Gastrocnemius medialis (tissue), 4 donors: ENCODE measurements around the gene MTHFSD. TPM values are rescaled to one million over a fixed set of nuclear protein-coding genes. Genes with fewer than 3 reads are reported as not detected.

Experiments
- ATAC-seq, 2 donors: fragments of 150-250 bp; one replicate each; pipeline ENCODE4 v1.9.1; 2016
- DNase-seq, 2 donors: peaks; one replicate each; pipeline ENCODE4 v3.0.0-alpha.2; 2019
- H3K27ac ChIP-seq, 4 donors: fragments of 200-600 bp; sonication (generic); 1 replicate in 1 of 4; 2 replicates in 3 of 4; pipeline ENCODE4 v1.5.1; 2016 to 2018; ENCODE audit warnings: mild to moderate bottlenecking in 2 of 4, moderate library complexity in 1 of 4
- H3K27me3 ChIP-seq, 3 donors: fragments of 200-600 bp; sonication (generic) in 2 of 3; 1 replicate in 1 of 3; 2 replicates in 2 of 3; pipeline versions ENCODE4 v1.5.1 to v1.6.0; 2016 to 2019; ENCODE audit warnings: mild to moderate bottlenecking in 1 of 3, moderate library complexity in 1 of 3
- H3K36me3 ChIP-seq, 2 donors: fragments of 200-600 bp; sonication (generic) in 1 of 2; one replicate each; pipeline ENCODE4 v1.5.1; 2017 to 2018
- H3K4me1 ChIP-seq, 2 donors: fragments of 200-600 bp; sonication (generic) in 1 of 2; one replicate each; pipeline ENCODE4 v1.5.1; 2016 to 2017; ENCODE audit warnings: mild to moderate bottlenecking in 2 of 2
- H3K4me3 ChIP-seq, 4 donors: fragments of 200-600 bp; sonication (generic) in 3 of 4; 1 replicate in 1 of 4; 2 replicates in 3 of 4; pipeline ENCODE4 v1.5.1; 2016 to 2019; ENCODE audit warnings: mild to moderate bottlenecking in 2 of 4
- H3K9me3 ChIP-seq, 3 donors: fragments of 200-600 bp; sonication (generic) in 2 of 3; 1 replicate in 1 of 3; 2 replicates in 2 of 3; pipeline ENCODE4 v1.5.1; 2016 to 2019
- POLR2A ChIP-seq, 2 donors: fragments of 450-650 bp; IDR thresholded peaks; one replicate each; pipeline ENCODE4 v1.6.1; 2017; ENCODE audit warnings: antibody characterized with exemption in 2 of 2, mild to moderate bottlenecking in 2 of 2, moderate library complexity in 2 of 2
- in situ Hi-C, 4 donors: fragments of 200-750 bp; cut with MboI; loops; one replicate each; pipeline versions ENCODE4 v1.15.0 to v1.8.0; 2017; ENCODE audit warnings: low sequenced_read_pairs in 4 of 4
- intact Hi-C: fragments of 100-400 bp; cut with DNase I; formaldehyde crosslinking; loops from one replicate; pipeline ENCODE4 v1.15.1; 2023; ENCODE audit warnings: low total_unique reads
- total RNA-seq, 4 donors: library from RNA; depleted of rRNA; stranded (reverse); fragments of >200 nt; gene quantifications; one replicate each; pipeline versions ENCODE4 v1.1.0 to v1.2.3, GENCODE V29; 2016
- TF ChIP-seq, protein P1 (sequence below), 5 experiments: fragments of 450-650 bp in 3 of 5; fragments of 200-600 bp in 2 of 5; sonication (generic) in 2 of 5; IDR thresholded peaks in 4 of 5; conservative IDR thresholded peaks in 1 of 5; 1 replicate in 4 of 5; 2 replicates in 1 of 5; pipeline ENCODE4 v1.5.1; 2016 to 2019; ENCODE audit warnings: antibody characterized with exemption in 5 of 5, mild to moderate bottlenecking in 3 of 5, moderate library complexity in 3 of 5

MTHFSD gene
- total RNA-seq, 4 donors from 2014 or later = 10.9 to 31.2 (median 16.0) TPM

DNA sequence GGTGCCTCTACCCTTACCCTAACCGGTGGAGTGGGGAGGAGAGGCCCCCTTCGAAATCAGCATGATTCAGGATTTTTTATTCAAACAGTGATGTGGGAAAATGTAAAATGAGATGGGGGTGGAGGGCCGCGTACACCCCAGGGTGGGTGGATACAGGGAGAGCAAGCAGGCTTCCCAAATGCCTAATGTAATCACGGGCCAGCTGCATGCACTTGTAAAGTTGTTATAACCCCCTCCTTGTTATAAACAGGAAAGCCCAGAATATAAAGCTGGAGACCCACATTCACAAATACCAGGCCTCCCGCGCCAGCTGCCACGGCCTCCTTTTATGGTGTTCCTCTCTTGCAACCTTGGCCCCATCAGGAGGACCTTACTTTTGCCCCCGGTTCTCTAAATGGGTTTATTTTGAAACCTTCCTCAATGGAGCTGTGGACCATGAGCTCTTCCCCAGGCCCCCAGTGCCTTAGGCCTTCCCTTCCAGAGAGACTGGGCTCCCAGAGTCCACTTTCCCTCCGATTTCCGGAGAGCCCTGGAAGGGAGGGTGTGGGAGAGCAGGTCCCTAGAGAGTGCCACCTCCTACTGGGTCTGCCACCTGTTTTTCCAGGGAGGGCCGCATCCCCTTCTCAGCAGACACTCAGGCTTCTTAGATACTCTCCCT is 22.4 kb upstream of the MTHFSD start:
- H3K27ac ChIP-seq = peak overlapping the region; percentile 68 to 78 (median 72)
- H3K4me3 ChIP-seq = peak overlapping the region in 2 of 4 donors; percentile 46 to 57
- no peaks in the 10 kb centered on the region for H3K36me3 ChIP-seq
- in situ Hi-C loops (loop anchor here in 2 of 4 donors (25.0 kb wide), 1 partner anchor 185 kb away; no protein-coding TSS in a partner anchor), intact Hi-C loops (loop anchor here (2.0 to 5.0 kb wide), 4 partner anchors 31 to 290 kb away; no protein-coding TSS in a partner anchor)
- DNase-seq = no peak
- H3K9me3 ChIP-seq = no peaks in the 10 kb centered on the region
- TF ChIP-seq, protein P1, sequence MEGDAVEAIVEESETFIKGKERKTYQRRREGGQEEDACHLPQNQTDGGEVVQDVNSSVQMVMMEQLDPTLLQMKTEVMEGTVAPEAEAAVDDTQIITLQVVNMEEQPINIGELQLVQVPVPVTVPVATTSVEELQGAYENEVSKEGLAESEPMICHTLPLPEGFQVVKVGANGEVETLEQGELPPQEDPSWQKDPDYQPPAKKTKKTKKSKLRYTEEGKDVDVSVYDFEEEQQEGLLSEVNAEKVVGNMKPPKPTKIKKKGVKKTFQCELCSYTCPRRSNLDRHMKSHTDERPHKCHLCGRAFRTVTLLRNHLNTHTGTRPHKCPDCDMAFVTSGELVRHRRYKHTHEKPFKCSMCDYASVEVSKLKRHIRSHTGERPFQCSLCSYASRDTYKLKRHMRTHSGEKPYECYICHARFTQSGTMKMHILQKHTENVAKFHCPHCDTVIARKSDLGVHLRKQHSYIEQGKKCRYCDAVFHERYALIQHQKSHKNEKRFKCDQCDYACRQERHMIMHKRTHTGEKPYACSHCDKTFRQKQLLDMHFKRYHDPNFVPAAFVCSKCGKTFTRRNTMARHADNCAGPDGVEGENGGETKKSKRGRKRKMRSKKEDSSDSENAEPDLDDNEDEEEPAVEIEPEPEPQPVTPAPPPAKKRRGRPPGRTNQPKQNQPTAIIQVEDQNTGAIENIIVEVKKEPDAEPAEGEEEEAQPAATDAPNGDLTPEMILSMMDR (IDR thresholded peaks at IDR 0.05 in 4 of 5, conservative IDR thresholded peaks at IDR 0.05 in 1 of 5) = no peak
- no peak for TF ChIP-seq POLR2A (IDR thresholded peaks at IDR 0.05)
- peaks cover 44 to 49% (median 47%) of the 10 kb centered on the region in 3 donors for H3K27me3 ChIP-seq
- peaks cover 0 to 4% of the 10 kb centered on the region in 2 donors for H3K4me1 ChIP-seq
- ATAC-seq = no peak

DNA sequence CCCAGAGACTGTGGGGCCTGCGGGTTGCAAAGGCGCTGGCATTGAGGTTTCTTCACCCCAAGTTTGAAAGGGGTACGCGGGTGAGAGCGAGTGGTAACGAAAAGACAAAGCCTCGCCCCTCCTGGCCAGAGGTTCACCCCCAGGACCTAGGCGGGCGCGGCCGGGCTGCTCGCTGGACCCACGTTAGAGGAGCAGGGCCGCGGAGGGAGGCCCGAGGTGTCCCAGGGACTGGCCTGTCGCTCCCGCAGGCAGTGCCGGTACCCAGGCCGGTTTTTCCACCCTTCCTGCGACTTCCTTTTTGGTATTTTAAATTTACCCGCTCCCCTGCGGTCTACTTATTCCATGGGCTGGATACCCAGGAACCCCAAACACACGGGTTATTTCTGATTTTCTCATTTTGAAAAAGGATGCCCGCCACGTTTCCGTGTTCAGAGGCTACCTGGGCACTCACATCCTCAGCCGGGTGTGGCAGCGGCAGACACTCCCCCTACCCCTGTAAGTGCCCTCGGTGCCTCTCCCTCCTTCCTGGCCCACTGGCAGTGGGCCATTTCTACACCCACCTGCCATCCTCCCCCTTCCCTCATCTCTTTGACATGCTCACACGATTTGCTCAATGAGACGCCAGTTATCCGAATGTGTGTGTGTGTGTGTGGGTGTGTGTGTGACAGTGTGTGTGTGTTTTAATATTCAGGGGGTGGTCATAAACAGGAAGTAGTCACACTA is 21.7 kb upstream of the MTHFSD start:
- no peak for ATAC-seq
- peak overlapping the region; percentile 46 to 70 (median 62) for H3K4me3 ChIP-seq
- DNase-seq = no peak
- peaks cover 51 to 56% (median 54%) of the 10 kb centered on the region in 3 donors for H3K27me3 ChIP-seq
- intact Hi-C loops (loop anchor here (2.0 to 5.0 kb wide), 4 partner anchors 32 to 291 kb away; no protein-coding TSS in a partner anchor), in situ Hi-C loops (loop anchor here in 2 of 4 donors (25.0 kb wide), 1 partner anchor 186 kb away; no protein-coding TSS in a partner anchor)
- H3K36me3 ChIP-seq = no peaks in the 10 kb centered on the region
- H3K27ac ChIP-seq = peak overlapping the region; percentile 64 to 78 (median 72)
- TF ChIP-seq POLR2A (IDR thresholded peaks at IDR 0.05) = no peak
- TF ChIP-seq, protein P1 (IDR thresholded peaks at IDR 0.05 in 4 of 5, conservative IDR thresholded peaks at IDR 0.05 in 1 of 5) = no peak
- H3K4me1 ChIP-seq = peaks cover 0 to 4% of the 10 kb centered on the region in 2 donors
- H3K9me3 ChIP-seq = no peaks in the 10 kb centered on the region

DNA sequence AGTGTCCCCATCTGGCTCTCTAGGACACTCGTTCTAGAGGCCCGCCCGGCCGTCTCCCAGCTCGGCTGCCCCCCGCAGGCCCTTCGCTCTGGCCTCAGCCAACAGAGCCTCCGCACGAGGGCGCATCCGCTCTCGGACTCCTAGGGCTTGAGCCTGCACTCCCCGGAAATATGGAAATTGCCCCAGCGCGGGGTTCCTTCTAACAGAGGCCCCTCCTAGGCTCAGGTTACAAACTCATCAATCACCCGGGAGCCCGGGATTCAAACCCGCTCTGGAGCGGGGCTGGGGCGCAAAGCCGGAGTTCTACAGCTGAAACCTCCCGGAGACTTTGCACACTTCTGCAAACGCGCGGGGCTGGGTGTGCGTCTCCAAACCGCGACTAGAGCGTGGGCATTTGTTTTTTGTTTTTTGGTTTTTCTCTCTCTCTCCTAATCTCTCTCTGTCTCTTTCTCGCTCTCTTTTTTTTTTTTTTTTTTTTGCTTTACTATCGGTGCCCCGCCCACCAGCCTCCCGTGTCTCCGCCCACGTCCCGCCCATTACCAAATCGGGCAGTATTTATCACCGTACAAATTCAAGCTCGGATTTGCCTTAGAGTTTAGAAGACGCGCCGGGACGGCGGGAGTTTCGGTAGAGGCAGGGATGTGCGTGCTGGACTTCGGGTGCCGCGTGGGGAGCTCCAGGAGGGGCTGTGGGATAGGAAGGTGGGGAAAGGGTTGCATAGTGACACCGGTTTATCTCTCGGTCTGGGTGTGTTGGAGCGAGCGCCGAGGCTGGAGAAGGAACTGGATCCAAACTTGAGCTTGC is 20.9 kb upstream of the MTHFSD start:
- Histone ChIP-seq H3K27me3 (peaks cover 59 to 64% (median 62%) of the 10 kb centered on the region in 3 donors), H3K4me1 (peaks cover 0 to 4% of the 10 kb centered on the region in 2 donors), H3K4me3 (peak overlapping the region; percentile 46 to 70 (median 62)), H3K27ac (peak overlapping the region; percentile 64 to 78 (median 72)), H3K36me3 (no peaks in the 10 kb centered on the region), H3K9me3 (no peaks in the 10 kb centered on the region)
- TF ChIP-seq POLR2A (IDR thresholded peaks at IDR 0.05) = peak; percentile 65 to 89
- TF ChIP-seq, protein P1 (IDR thresholded peaks at IDR 0.05 in 4 of 5, conservative IDR thresholded peaks at IDR 0.05 in 1 of 5) = peak; percentile 39 to 83 (median 52)
- ATAC-seq (peak; percentile 80 to 82), DNase-seq (peak; percentile 48 to 58)
- in situ Hi-C loops = loop anchor here in 2 of 4 donors (25.0 kb wide), 1 partner anchor 186 kb away; no protein-coding TSS in a partner anchor
- intact Hi-C loops = loop anchor here (2.0 to 5.0 kb wide), 5 partner anchors 33 to 291 kb away; no protein-coding TSS in a partner anchor

DNA sequence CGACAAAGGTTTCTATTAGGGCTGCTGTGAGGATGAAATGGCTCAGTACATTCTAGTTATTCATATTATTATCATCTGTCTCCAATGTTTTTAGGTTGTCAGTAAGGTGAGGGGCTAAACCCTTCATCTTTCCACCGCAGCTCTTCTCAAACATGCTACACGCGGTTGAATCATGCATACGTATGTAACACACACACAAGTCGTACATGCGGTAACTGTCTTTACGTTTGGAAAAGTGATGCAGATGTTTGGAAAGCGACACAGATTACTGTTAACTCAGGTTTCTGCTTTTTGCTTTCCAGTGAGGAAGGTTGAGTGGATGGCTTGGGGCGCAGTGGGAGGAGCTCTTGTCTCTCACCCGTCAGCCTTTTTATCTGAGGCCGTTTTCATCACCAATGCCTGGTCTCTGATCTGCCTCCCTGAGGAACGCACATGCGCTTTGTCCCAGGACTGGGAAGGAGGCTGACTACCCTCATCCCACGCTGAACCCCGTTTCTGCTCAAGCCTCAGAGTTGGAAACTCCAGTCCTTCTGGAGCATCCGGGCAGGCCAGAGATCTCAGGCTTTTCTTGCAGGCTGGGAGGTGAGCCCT is 20.2 kb upstream of the MTHFSD start:
- DNase-seq (no peak), ATAC-seq (no peak)
- Histone ChIP-seq H3K27ac (peak overlapping the region; percentile 64 to 78 (median 72)), H3K36me3 (no peaks in the 10 kb centered on the region), H3K27me3 (peaks cover 66 to 69% (median 67%) of the 10 kb centered on the region in 3 donors), H3K4me1 (peaks cover 0 to 4% of the 10 kb centered on the region in 2 donors), H3K9me3 (no peaks in the 10 kb centered on the region), H3K4me3 (peak overlapping the region; percentile 46 to 70 (median 62))
- in situ Hi-C loops (loop anchor here in 2 of 4 donors (25.0 kb wide), 1 partner anchor 187 kb away; no protein-coding TSS in a partner anchor), intact Hi-C loops (loop anchor here (2.0 to 5.0 kb wide), 4 partner anchors 87 to 292 kb away; no protein-coding TSS in a partner anchor)
- TF ChIP-seq, protein P1 (IDR thresholded peaks at IDR 0.05 in 4 of 5, conservative IDR thresholded peaks at IDR 0.05 in 1 of 5) = no peak
- no peak for TF ChIP-seq POLR2A (IDR thresholded peaks at IDR 0.05)
